Smooth muscle cell (in vitro differentiated cells): ENCODE data around the gene SLC26A8. TPM values are rescaled to one million over a fixed set of nuclear protein-coding genes. Genes with fewer than 3 reads are reported as not detected.

Source experiments
- DNase-seq: peaks from one replicate; lab custom pipeline; 2025; ENCODE audit not compliant: unreplicated experiment; lab: John Stamatoyannopoulos, UW
- H2AFZ ChIP-seq: fragments of 200-600 bp; sonication (generic); 2 replicates; pipeline ENCODE4 v1.6.0; 2016; ENCODE audit warnings: antibody characterized with exemption, low read depth, mild to moderate bottlenecking
- H3F3A ChIP-seq: fragments of 200-600 bp; sonication (generic); 2 replicates; pipeline ENCODE4 v1.6.0; 2017; ENCODE audit warnings: antibody characterized with exemption, low read depth
- H3K27ac ChIP-seq: fragments of 200-600 bp; sonication (generic); 2 replicates; pipeline ENCODE4 v1.5.1; 2016; ENCODE audit warnings: low read depth, mild to moderate bottlenecking
- H3K27me3 ChIP-seq: fragments of 200-600 bp; sonication (generic); 2 replicates; pipeline ENCODE4 v1.6.1; 2016; ENCODE audit warnings: low read depth, mild to moderate bottlenecking
- H3K36me3 ChIP-seq: fragments of 200-600 bp; sonication (generic); 2 replicates; pipeline ENCODE4 v1.5.1; 2016; ENCODE audit warnings: low read depth
- H3K4me1 ChIP-seq: fragments of 200-600 bp; sonication (generic); 2 replicates; pipeline ENCODE4 v1.5.1; 2016; ENCODE audit warnings: low read depth
- H3K4me2 ChIP-seq: fragments of 200-600 bp; sonication (generic); 2 replicates; pipeline ENCODE4 v1.6.0; 2016; ENCODE audit warnings: mild to moderate bottlenecking
- H3K4me3 ChIP-seq: fragments of 200-600 bp; sonication (generic); 2 replicates; pipeline ENCODE4 v1.5.1; 2016; ENCODE audit warnings: mild to moderate bottlenecking
- H3K79me2 ChIP-seq: fragments of 200-600 bp; sonication (generic); 2 replicates; pipeline ENCODE4 v1.6.0; 2016; ENCODE audit warnings: low read depth, mild to moderate bottlenecking
- H3K9ac ChIP-seq: fragments of 200-600 bp; sonication (generic); 2 replicates; pipeline ENCODE4 v1.6.0; 2016; ENCODE audit warnings: low read depth
- H3K9me3 ChIP-seq: fragments of 200-600 bp; sonication (generic); replicated peaks from 2 replicates; pipeline ENCODE4 v1.5.1; 2016; ENCODE audit warnings: low read depth
- H4K20me1 ChIP-seq: fragments of 200-600 bp; sonication (generic); 2 replicates; pipeline ENCODE4 v1.6.0; 2016; ENCODE audit warnings: low read depth
- CTCF ChIP-seq: fragments of 200-600 bp; sonication (generic); IDR thresholded peaks from 2 replicates; pipeline ENCODE4 v1.5.1; 2017; ENCODE audit warnings: borderline replicate concordance, mild to moderate bottlenecking, antibody characterized with exemption; ENCODE audit not compliant: insufficient read depth, poor library complexity, severe bottlenecking
- WGBS: methylation state at CpG from one replicate; pipeline ENCODE4 v1.1.7; 2016; ENCODE audit warnings: low lambda C conversion rate; 5-methylcytosine and 5-hydroxymethylcytosine counted together
- polyA plus RNA-seq: library from polyadenylated mRNA; unstranded; fragments of >200 nt; fragmentation: Nextera tagmentation; extraction: Ambion mirVana; gene quantifications from 2 replicates; pipeline ENCODE4 v1.2.1, GENCODE V29; 2016
- total RNA-seq: library from RNA; depleted of rRNA; stranded (reverse); fragments of >200 nt; gene quantifications from 2 replicates; pipeline ENCODE4 v1.2.3, GENCODE V29; 2014

SLC26A8 gene
- total and polyA plus RNA-seq, 2 experiments from 2014 or later, result 0.09 TPM; not detected in 1

- Histone ChIP-seq H3K4me1 (no peaks in the 10 kb centered on the region), H3K36me3 (no peaks in the 10 kb centered on the region), H4K20me1 (no peaks in the 10 kb centered on the region), H2AFZ (no peak overlapping the region), H3K4me3 (no peak overlapping the region), H3K9ac (no peak overlapping the region), H3K4me2 (no peak overlapping the region), H3K27me3 (no peaks in the 10 kb centered on the region), H3K79me2 (no peaks in the 10 kb centered on the region), H3K9me3 (no peaks in the 10 kb centered on the region), H3F3A (no peaks in the 10 kb centered on the region), H3K27ac (no peak overlapping the region)
- no peak for DNase-seq
- 65% methylated on average over 14 of the region's 14 CpGs for WGBS
- no peak for TF ChIP-seq CTCF
These were observed 61.5 kb downstream of the SLC26A8 start for GRCh38 chr6:35962779-35963560.

- Histone ChIP-seq H2AFZ (no peak overlapping the region), H3K36me3 (no peaks in the 10 kb centered on the region), H3K4me2 (no peak overlapping the region)
These were observed 64.3 kb downstream of the SLC26A8 start for GRCh38 chr6:35960187-35960586.

GRCh38 chr6:35955970-35956369 lies 68.5 kb downstream of the SLC26A8 start:
- Histone ChIP-seq H3K4me1 (no peaks in the 10 kb centered on the region), H3K9ac (no peak overlapping the region), H4K20me1 (no peaks in the 10 kb centered on the region), H3K36me3 (no peaks in the 10 kb centered on the region), H3K4me3 (no peak overlapping the region), H3K27me3 (no peaks in the 10 kb centered on the region), H3K79me2 (no peaks in the 10 kb centered on the region), H3K27ac (no peak overlapping the region), H3K4me2 (no peak overlapping the region), H2AFZ (no peak overlapping the region), H3F3A (no peaks in the 10 kb centered on the region), H3K9me3 (no peaks in the 10 kb centered on the region)
- peak; percentile 14 for TF ChIP-seq CTCF
- no peak for DNase-seq
- WGBS, result 81% methylated on average over 4 of the region's 4 CpGs

More at GRCh38 chr6:35960187-35960586, 64.3 kb downstream of the SLC26A8 start:
- TF ChIP-seq CTCF, result no peak
- no peaks in the 10 kb centered on the region for H3K9me3 ChIP-seq
- DNase-seq, result no peak
- no peaks in the 10 kb centered on the region for H3K4me1 ChIP-seq
- H3K79me2 ChIP-seq, result no peaks in the 10 kb centered on the region
- 46% methylated on average over 2 of the region's 2 CpGs for WGBS
- H3K27ac ChIP-seq, result no peak overlapping the region
- no peak overlapping the region for H3K9ac ChIP-seq
- H3K4me3 ChIP-seq, result no peak overlapping the region
- no peaks in the 10 kb centered on the region for H3K27me3 ChIP-seq
- H3F3A ChIP-seq, result no peaks in the 10 kb centered on the region
- H4K20me1 ChIP-seq, result no peaks in the 10 kb centered on the region

- Histone ChIP-seq H3K4me2 (no peak overlapping the region), H3F3A (no peaks in the 10 kb centered on the region), H2AFZ (no peak overlapping the region)
These were observed 68.9 kb downstream of the SLC26A8 start for GRCh38 chr6:35955521-35955920.

More at GRCh38 chr6:35955521-35955920, 68.9 kb downstream of the SLC26A8 start:
- H3K4me3 ChIP-seq, result no peak overlapping the region
- H3K4me1 ChIP-seq, result no peaks in the 10 kb centered on the region
- no peaks in the 10 kb centered on the region for H4K20me1 ChIP-seq
- WGBS, result 92% methylated on average over 5 of the region's 5 CpGs
- TF ChIP-seq CTCF, result no peak
- H3K36me3 ChIP-seq, result no peaks in the 10 kb centered on the region
- no peaks in the 10 kb centered on the region for H3K27me3 ChIP-seq
- no peak overlapping the region for H3K27ac ChIP-seq
- no peaks in the 10 kb centered on the region for H3K79me2 ChIP-seq
- no peak for DNase-seq
- H3K9ac ChIP-seq, result no peak overlapping the region
- no peaks in the 10 kb centered on the region for H3K9me3 ChIP-seq
